Measurements from ENCODE around the gene PCGF3.

Gene PCGF3

GRCh38 chr4:784401-785331 lies 79.0 kb downstream of the PCGF3 start:
- no peak for DNase-seq (ENCODE audit: low read depth)

GRCh38 chr4:785332-786073 lies 79.9 kb downstream of the PCGF3 start:
- DNase-seq (ENCODE audit: low read depth) = no peak

GRCh38 chr4:786074-786741 lies 80.6 kb downstream of the PCGF3 start:
- no peak for DNase-seq (ENCODE audit: low read depth)

- no peak for DNase-seq (ENCODE audit: low read depth)
Observed at GRCh38 chr4:786861-787300, 81.2 kb downstream of the PCGF3 start.

GRCh38 chr4:787561-787981 lies 81.9 kb downstream of the PCGF3 start:
- DNase-seq (ENCODE audit: low read depth) = no peak

GRCh38 chr4:788006-788635 lies 82.5 kb downstream of the PCGF3 start:
- DNase-seq (ENCODE audit: low read depth) = no peak

GRCh38 chr4:788636-789297 lies 83.1 kb downstream of the PCGF3 start:
- no peak for DNase-seq (ENCODE audit: low read depth)

GRCh38 chr4:789571-790465 lies 84.2 kb downstream of the PCGF3 start:
- no peak for DNase-seq (ENCODE audit: low read depth)

- no peak for DNase-seq (ENCODE audit: low read depth)
Observed at GRCh38 chr4:790466-790820, 84.8 kb downstream of the PCGF3 start.

- DNase-seq (ENCODE audit: low read depth) = no peak
Observed at GRCh38 chr4:791252-791897, 85.7 kb downstream of the PCGF3 start.

GRCh38 chr4:791898-792625 lies 86.4 kb downstream of the PCGF3 start:
- DNase-seq (ENCODE audit: low read depth) = peak; percentile 19

- no peak for DNase-seq (ENCODE audit: low read depth)
Observed at GRCh38 chr4:792626-793092, 87.0 kb downstream of the PCGF3 start.

- no peak for DNase-seq (ENCODE audit: low read depth)
Observed at GRCh38 chr4:793093-793861, 87.6 kb downstream of the PCGF3 start.

- DNase-seq (ENCODE audit: low read depth) = peak; percentile 38
Observed at GRCh38 chr4:793941-794621, 88.4 kb downstream of the PCGF3 start.

- no peak for DNase-seq (ENCODE audit: low read depth)
Observed at GRCh38 chr4:794900-795725, 89.5 kb downstream of the PCGF3 start.

- no peak for DNase-seq (ENCODE audit: low read depth)
Observed at GRCh38 chr4:795726-796119, 90.1 kb downstream of the PCGF3 start.

GRCh38 chr4:796206-796605 lies 90.6 kb downstream of the PCGF3 start:
- DNase-seq (ENCODE audit: low read depth) = no peak
